HCT116 (cell line): ENCODE measurements around the gene PPFIA1.

Source experiments
- EZH2 ChIP-seq: fragments of 200-600 bp; sonication (generic); IDR thresholded peaks from 2 replicates; pipeline ENCODE4 v1.6.1; 2017; ENCODE audit warnings: antibody characterized with exemption, mixed run types
- POLR2A ChIP-seq: IDR thresholded peaks from 2 replicates; pipeline ENCODE4 v1.7.0; 2011; ENCODE audit warnings: borderline replicate concordance; ENCODE audit not compliant: insufficient read depth, insufficient read length; ENCODE audit errors: extremely low read depth
- POLR2AphosphoS5 ChIP-seq: IDR thresholded peaks from 2 replicates; pipeline ENCODE4 v1.6.1; 2011; ENCODE audit warnings: mild to moderate bottlenecking, low read depth, low read length, moderate library complexity
- TCF7L2 ChIP-seq: IDR thresholded peaks from 2 replicates; pipeline ENCODE4 v1.7.0; 2011; ENCODE audit warnings: borderline replicate concordance, inconsistent platforms; ENCODE audit not compliant: insufficient read depth, insufficient read length; ENCODE audit errors: extremely low read depth
- ZFX ChIP-seq: fragments of 450-650 bp; IDR thresholded peaks from 2 replicates; pipeline ENCODE4 v1.6.1; 2017
- TF ChIP-seq, protein P1 (sequence below), 3 experiments: fragments of 200-600 bp in 1 of 3; sonication (generic) in 1 of 3; IDR thresholded peaks in 2 of 3; conservative IDR thresholded peaks in 1 of 3; 2 replicates each; pipeline ENCODE4 v1.5.1; 2012 to 2017; ENCODE audit warnings: low read depth in 2 of 3, low read length in 2 of 3, antibody characterized with exemption in 1 of 3, borderline replicate concordance in 1 of 3, control low read depth in 1 of 3, mild to moderate bottlenecking in 1 of 3, mixed read lengths in 1 of 3, mixed run types in 1 of 3, moderate library complexity in 1 of 3; ENCODE audit not compliant: insufficient read depth in 1 of 3
- TF ChIP-seq, protein P2 (sequence below): IDR thresholded peaks from 2 replicates; pipeline ENCODE4 v1.6.1; 2012

DNA sequence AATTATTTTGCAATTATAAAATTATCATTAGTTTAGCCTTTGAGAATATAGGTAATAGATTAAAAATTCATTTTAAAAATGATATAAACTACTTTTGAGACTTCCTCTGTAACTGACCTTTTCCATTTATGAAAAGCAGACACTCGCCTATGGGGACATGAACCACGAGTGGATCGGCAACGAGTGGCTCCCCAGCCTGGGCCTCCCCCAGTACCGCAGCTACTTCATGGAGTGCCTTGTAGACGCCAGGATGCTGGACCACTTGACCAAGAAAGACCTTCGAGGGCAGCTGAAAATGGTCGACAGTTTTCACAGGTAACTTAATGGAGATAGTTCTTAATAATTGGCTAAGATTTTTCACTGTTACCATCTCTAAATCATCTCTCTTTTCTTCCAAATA is 101.6 kb downstream of the PPFIA1 start:
- TF ChIP-seq, protein P1, sequence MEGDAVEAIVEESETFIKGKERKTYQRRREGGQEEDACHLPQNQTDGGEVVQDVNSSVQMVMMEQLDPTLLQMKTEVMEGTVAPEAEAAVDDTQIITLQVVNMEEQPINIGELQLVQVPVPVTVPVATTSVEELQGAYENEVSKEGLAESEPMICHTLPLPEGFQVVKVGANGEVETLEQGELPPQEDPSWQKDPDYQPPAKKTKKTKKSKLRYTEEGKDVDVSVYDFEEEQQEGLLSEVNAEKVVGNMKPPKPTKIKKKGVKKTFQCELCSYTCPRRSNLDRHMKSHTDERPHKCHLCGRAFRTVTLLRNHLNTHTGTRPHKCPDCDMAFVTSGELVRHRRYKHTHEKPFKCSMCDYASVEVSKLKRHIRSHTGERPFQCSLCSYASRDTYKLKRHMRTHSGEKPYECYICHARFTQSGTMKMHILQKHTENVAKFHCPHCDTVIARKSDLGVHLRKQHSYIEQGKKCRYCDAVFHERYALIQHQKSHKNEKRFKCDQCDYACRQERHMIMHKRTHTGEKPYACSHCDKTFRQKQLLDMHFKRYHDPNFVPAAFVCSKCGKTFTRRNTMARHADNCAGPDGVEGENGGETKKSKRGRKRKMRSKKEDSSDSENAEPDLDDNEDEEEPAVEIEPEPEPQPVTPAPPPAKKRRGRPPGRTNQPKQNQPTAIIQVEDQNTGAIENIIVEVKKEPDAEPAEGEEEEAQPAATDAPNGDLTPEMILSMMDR (IDR thresholded peaks at IDR 0.05 in 2 of 3, conservative IDR thresholded peaks at IDR 0.05 in 1 of 3; ENCODE audit: borderline replicate concordance in 1 of 3, insufficient read depth in 1 of 3, low read depth in 2 of 3, low read length in 2 of 3) = no peak
- no peak for TF ChIP-seq TCF7L2
- TF ChIP-seq ZFX = no peak
- TF ChIP-seq EZH2 = no peak
- TF ChIP-seq, protein P2, sequence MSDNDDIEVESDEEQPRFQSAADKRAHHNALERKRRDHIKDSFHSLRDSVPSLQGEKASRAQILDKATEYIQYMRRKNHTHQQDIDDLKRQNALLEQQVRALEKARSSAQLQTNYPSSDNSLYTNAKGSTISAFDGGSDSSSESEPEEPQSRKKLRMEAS = no peak
- no peak for TF ChIP-seq POLR2A
- no peak for TF ChIP-seq POLR2AphosphoS5
